BLaER1 (cell line): ENCODE measurements around the gene OCA2.
A peak's percentile ranks its signal among the peaks of the same experiment; 100 is the strongest.

ENCODE experiments used
- H3K27ac ChIP-seq: shearing (Covaris generic); formaldehyde crosslinking; 2 replicates; pipeline ENCODE4 v1.8.1; 2022
- H3K27me3 ChIP-seq: shearing (Covaris generic); formaldehyde crosslinking; 2 replicates; pipeline ENCODE4 v1.8.1; 2022
- H3K36me3 ChIP-seq: shearing (Covaris generic); formaldehyde crosslinking; 2 replicates; pipeline ENCODE4 v1.8.1; 2022
- H3K4me1 ChIP-seq: shearing (Covaris generic); formaldehyde crosslinking; 2 replicates; pipeline ENCODE4 v1.8.1; 2022
- H3K4me2 ChIP-seq: shearing (Covaris generic); formaldehyde crosslinking; 2 replicates; pipeline ENCODE4 v1.8.1; 2022
- H3K4me3 ChIP-seq: shearing (Covaris generic); formaldehyde crosslinking; 2 replicates; pipeline ENCODE4 v1.8.1; 2022
- H3K9ac ChIP-seq: shearing (Covaris generic); formaldehyde crosslinking; 2 replicates; pipeline ENCODE4 v1.8.1; 2022
- H3K9me3 ChIP-seq: shearing (Covaris generic); formaldehyde crosslinking; 2 replicates; pipeline ENCODE4 v1.8.1; 2022
- H4K20me1 ChIP-seq: shearing (Covaris generic); formaldehyde crosslinking; 2 replicates; pipeline ENCODE4 v1.8.1; 2022
- Cebpa-rat ChIP-seq: shearing (Covaris generic); IDR thresholded peaks from 2 replicates; pipeline ENCODE4 v1.8.1; 2022

Gene OCA2

DNA sequence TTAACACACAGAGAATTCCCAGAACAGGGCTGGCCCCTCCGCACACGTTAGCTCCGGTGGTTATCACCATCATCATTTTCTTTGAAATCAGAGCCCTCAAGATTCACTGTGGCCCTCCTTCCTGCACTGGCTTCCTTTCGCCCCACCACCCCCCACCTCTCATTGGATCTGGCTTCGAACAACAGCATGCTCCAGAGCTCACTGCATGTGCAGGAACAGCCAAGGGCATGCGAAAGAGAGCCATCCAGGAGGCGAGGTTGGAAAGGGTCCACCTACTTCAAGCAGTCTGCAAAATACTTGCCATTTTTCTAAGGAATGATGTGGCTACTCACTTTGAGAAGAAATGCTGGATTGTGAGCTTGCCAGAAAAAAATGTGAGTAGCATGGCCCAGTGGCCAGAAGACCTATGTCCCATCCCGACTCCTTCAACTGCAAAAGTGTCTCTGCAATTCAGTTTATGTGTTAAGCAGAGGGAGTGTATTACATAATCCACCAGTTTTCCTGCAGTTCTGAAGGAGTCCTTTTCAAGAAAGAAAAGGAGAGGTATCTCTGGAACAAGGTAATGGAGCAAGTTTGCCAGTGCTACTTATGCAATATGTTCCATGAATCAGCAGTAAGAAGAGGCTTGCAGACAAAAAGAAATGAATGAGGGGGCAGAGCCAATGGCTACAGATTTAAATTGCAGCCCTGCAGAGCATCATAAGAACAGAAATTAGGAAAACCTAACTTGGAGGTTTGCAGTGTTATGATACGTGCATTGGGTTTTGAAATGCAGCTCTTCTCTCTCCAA lies 92.8 kb downstream of the OCA2 start:
- no peaks in the 10 kb centered on the region for H3K36me3 ChIP-seq
- TF ChIP-seq Cebpa-rat, result no peak
- no peaks in the 10 kb centered on the region for H4K20me1 ChIP-seq
- no peak overlapping the region for H3K9ac ChIP-seq
- H3K9me3 ChIP-seq, result peaks cover 20% of the 10 kb centered on the region
- H3K27me3 ChIP-seq, result no peaks in the 10 kb centered on the region
- H3K4me2 ChIP-seq, result no peak overlapping the region
- H3K27ac ChIP-seq, result no peak overlapping the region
- no peak overlapping the region for H3K4me3 ChIP-seq
- peaks cover 13% of the 10 kb centered on the region for H3K4me1 ChIP-seq

- Histone ChIP-seq H3K9me3 (peaks cover 20% of the 10 kb centered on the region), H3K4me3 (no peak overlapping the region), H4K20me1 (no peaks in the 10 kb centered on the region), H3K27me3 (no peaks in the 10 kb centered on the region), H3K4me2 (no peak overlapping the region), H3K27ac (no peak overlapping the region), H3K9ac (no peak overlapping the region), H3K36me3 (no peaks in the 10 kb centered on the region), H3K4me1 (peaks cover 18% of the 10 kb centered on the region)
- no peak for TF ChIP-seq Cebpa-rat
Measured at GRCh38 chr15:28005004-28005527, 94.0 kb downstream of the OCA2 start.

DNA sequence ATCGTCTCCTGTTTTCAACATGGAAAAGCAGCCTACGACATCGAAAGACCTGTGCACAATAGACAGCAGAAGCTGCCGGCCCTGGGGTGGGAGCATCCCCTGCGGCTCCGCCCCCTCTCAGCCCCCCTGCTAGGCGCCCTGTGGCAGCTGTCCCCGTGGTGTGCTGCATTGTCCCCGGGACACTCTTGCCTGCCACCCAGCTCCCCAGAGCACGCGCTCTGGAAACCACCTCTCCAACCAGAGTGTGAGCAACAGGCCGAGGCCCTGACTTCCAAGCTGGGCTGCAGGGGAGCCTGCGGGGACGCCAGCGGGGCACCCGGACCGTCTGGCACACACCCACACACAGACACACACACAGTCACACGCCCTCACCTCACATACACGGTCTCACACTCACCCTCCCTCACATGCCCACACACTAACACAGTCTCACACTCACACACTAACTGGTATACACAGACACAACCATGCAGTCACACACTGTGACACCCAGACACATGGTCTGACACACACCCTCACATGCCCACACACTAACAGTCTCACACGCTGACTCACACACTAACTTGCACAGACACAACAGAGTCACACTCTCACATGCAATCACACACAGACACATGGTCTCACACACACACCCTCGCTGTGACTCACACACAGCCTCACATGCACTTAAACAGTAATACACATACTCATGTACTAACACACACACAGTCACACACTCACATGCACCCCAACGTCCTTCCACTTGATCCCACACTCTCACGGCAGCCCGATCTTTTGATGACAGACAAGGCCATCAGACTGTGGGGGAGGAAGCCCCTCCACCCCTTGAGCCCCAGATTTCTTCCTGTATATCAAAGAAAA lies 94.7 kb downstream of the OCA2 start:
- Histone ChIP-seq H3K27me3 (no peaks in the 10 kb centered on the region), H3K4me1 (peaks cover 18% of the 10 kb centered on the region), H3K4me3 (no peak overlapping the region), H3K9me3 (peaks cover 20% of the 10 kb centered on the region), H3K9ac (no peak overlapping the region), H3K4me2 (no peak overlapping the region), H3K27ac (no peak overlapping the region), H3K36me3 (no peaks in the 10 kb centered on the region), H4K20me1 (no peaks in the 10 kb centered on the region)
- TF ChIP-seq Cebpa-rat, result no peak

DNA sequence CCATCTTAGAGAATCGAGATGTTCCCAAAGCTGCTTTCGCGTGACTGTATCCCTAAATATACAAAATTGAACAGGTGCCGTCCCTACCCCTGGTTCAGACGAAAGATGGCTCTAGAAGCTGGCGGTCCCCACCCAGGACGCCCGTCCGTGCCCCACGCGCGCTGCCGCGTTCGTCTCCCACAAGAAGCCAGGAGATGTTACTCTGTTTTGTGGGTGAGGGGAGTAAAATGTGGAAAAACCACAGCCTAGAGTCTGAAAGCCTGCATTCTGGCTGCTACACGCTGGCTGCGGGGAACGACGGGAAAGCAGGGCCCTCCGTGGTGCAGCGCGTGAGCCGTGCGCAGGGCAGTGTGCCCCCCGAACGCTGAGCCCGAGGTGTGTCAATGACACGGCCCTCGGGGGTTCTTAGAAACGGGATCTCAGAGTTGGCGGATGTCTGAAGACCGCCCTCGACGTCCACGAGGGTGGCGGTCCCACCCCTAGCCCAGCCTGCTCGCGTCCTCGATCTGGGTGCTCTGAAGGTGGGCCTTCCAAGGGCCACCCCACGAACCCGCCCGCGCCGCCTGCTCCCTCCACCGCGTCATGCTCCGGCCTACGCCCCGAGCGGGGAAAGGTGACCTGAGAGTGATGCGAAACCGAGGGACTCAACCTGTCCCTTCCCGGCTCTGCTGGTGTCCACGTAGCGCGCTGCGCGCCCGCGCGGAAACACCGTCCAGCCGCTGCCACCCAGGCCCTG lies 95.6 kb downstream of the OCA2 start:
- Histone ChIP-seq H3K4me2 (no peak overlapping the region), H3K4me3 (no peak overlapping the region), H3K9me3 (peaks cover 12% of the 10 kb centered on the region), H3K27me3 (no peaks in the 10 kb centered on the region), H4K20me1 (no peaks in the 10 kb centered on the region), H3K27ac (no peak overlapping the region), H3K9ac (no peak overlapping the region), H3K36me3 (no peaks in the 10 kb centered on the region), H3K4me1 (peaks cover 18% of the 10 kb centered on the region)
- no peak for TF ChIP-seq Cebpa-rat

GRCh38 chr15:28002867-28003266 lies 96.2 kb downstream of the OCA2 start:
- Histone ChIP-seq H3K27me3 (no peaks in the 10 kb centered on the region), H3K9me3 (peaks cover 11% of the 10 kb centered on the region), H3K9ac (no peak overlapping the region), H3K36me3 (no peaks in the 10 kb centered on the region), H3K4me3 (no peak overlapping the region), H4K20me1 (no peaks in the 10 kb centered on the region), H3K27ac (no peak overlapping the region), H3K4me1 (peaks cover 18% of the 10 kb centered on the region), H3K4me2 (no peak overlapping the region)
- TF ChIP-seq Cebpa-rat, result no peak

- H3K9ac ChIP-seq, result no peak overlapping the region
- no peaks in the 10 kb centered on the region for H4K20me1 ChIP-seq
- peak overlapping the region; percentile 59 for H3K4me2 ChIP-seq
- H3K4me3 ChIP-seq, result no peak overlapping the region
- no peak overlapping the region for H3K27ac ChIP-seq
- H3K36me3 ChIP-seq, result no peaks in the 10 kb centered on the region
- H3K4me1 ChIP-seq, result peaks cover 18% of the 10 kb centered on the region
- H3K27me3 ChIP-seq, result no peaks in the 10 kb centered on the region
- peaks cover 11% of the 10 kb centered on the region for H3K9me3 ChIP-seq
- no peak for TF ChIP-seq Cebpa-rat
Measured at GRCh38 chr15:28002136-28002861, 96.8 kb downstream of the OCA2 start.

GRCh38 chr15:28001641-28002040 lies 97.5 kb downstream of the OCA2 start:
- Histone ChIP-seq H3K4me1 (peaks cover 18% of the 10 kb centered on the region), H3K4me3 (no peak overlapping the region), H3K9me3 (peaks cover 11% of the 10 kb centered on the region), H3K27ac (no peak overlapping the region), H3K9ac (no peak overlapping the region), H3K27me3 (no peaks in the 10 kb centered on the region), H4K20me1 (no peaks in the 10 kb centered on the region), H3K4me2 (peak overlapping the region; percentile 59), H3K36me3 (no peaks in the 10 kb centered on the region)
- TF ChIP-seq Cebpa-rat, result no peak

DNA sequence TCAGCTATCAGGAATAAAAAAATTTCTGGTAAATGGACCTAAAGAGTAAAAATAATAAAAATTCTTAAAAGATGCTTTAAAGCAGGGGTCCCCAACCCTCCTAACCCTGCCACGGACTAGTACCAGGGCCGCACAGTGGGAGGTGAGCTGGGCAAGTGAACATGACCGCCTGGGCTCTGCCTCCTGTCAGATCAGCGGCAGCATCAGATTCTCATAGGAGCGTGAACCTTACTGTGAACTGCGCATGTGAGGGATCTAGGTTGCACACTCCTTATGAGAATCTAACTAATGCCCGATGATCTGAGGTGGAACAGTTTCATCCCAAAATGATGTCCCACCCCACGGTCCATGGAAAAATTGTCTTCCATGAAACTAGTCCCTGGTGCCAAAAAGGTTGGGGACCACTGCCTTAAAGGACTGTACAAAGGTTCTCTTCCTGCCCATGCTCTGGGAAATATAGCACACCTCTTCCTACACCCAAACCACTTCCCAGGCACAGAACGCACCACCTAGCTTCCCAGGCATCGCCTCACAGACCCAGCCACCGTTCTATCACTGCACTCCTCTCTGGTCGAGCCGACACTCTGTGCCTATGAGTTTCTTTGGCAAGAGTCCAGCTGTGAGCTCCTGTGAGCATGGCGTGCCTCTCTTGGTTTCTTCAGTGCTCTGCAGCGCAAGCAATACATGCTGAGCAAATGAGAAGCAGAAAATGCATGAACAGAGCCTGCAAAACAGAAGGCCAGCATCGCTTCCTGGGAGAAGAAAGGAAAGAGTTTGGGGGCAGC lies 104.9 kb downstream of the OCA2 start:
- Histone ChIP-seq H3K27ac (no peak overlapping the region), H3K9me3 (no peaks in the 10 kb centered on the region), H3K4me3 (no peak overlapping the region), H3K4me1 (no peaks in the 10 kb centered on the region), H4K20me1 (no peaks in the 10 kb centered on the region), H3K36me3 (no peaks in the 10 kb centered on the region), H3K27me3 (no peaks in the 10 kb centered on the region), H3K9ac (no peak overlapping the region), H3K4me2 (no peak overlapping the region)
- TF ChIP-seq Cebpa-rat, result no peak
